Vein endothelial cell (primary cell): ENCODE results near the gene CLK3. TPM values are rescaled to one million over a fixed set of nuclear protein-coding genes. Genes with fewer than 3 reads are reported as not detected.

Source experiments
- total RNA-seq: library from RNA; depleted of rRNA; stranded (reverse); fragments of >200 nt; gene quantifications from 2 replicates; pipeline ENCODE4 v1.2.3, GENCODE V29; 2012

CLK3 gene
- total RNA-seq: 43.8 and 90.9 TPM in 2 replicates

DNA sequence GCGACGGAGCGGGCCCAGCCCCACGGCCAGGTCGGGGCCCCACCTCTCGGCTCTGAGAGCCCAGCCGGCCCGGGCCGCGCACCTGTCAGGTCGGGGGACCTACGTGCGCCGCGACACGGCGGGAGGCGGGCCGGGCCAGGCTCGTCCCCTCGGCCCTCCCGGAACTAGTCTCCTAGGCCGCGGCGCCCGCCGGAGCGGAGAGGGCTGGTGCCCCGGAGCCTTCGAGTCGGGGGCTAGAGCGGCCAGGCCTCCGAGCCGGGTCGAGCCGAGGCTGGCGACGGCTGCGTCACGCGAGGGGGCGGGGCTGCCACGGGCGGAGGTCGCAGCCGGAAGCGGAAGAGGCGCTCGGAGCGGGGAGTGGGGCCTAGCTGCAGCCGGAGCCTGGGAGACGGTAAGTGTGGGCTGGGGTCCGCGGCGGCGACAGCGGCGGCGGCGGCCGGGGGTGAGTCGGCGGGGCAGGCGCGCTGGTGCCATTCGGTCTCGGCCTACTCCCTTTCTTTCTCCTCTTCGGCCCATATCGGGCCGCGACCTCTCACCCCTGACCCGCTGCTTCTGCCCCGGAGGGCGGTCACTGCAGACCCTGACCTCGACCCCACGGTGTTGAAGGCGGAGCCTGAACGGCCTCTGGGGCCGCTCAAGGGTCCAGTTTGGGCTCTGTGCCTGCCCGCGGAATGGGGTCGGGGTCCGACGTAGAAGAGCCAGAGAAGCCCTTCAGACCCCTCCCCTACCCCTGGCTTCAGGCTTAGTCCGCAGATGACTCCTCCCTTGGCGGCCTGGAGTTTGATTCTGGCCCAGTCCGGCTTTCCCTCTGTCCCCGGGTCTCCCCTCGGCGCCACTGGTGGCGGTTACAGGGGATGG, at the start of gene CLK3:
Gene CLK3 (plus strand): TSS at position 329 of the 858 bp plus-strand sequence. CDS start 3,361 bp downstream, outside the sequence.

Other genes starting within 250 kb of the CLK3 start
- 0.10 TPM in 1 of 2 replicates, not detected in the other for gene CYP11A1, start 248.2 kb upstream of the CLK3 start, total RNA-seq
- 0.76 and 2.6 TPM in 2 replicates for gene SEMA7A, start 181.9 kb upstream of the CLK3 start, total RNA-seq
- 30.8 and 42.5 TPM in 2 replicates for gene UBL7, start 154.7 kb upstream of the CLK3 start, total RNA-seq
- gene ARID3B, start 74.6 kb upstream of the CLK3 start, total RNA-seq: 4.7 and 4.9 TPM in 2 replicates
- 14.1 and 17.6 TPM in 2 replicates for gene EDC3, start 80.2 kb downstream of the CLK3 start, total RNA-seq
- gene CYP1A1, start 109.7 kb downstream of the CLK3 start, total RNA-seq: 9.1 and 10.5 TPM in 2 replicates
- gene CYP1A2, start 133.0 kb downstream of the CLK3 start, total RNA-seq: not detected in 2 replicates
- gene CSK, start 166.2 kb downstream of the CLK3 start, total RNA-seq: 51.4 and 60.1 TPM in 2 replicates
- not detected in 2 replicates for gene LMAN1L, start 197.0 kb downstream of the CLK3 start, total RNA-seq
- gene CPLX3, start 210.8 kb downstream of the CLK3 start, total RNA-seq: not detected in 2 replicates
- 36.6 and 40.5 TPM in 2 replicates for gene ULK3, start 227.3 kb downstream of the CLK3 start, total RNA-seq